NCI-H187 (cell line): Measurements from ENCODE around the gene EVPL.
"Not testable (repeated sequence)": the region's sequence is repeated elsewhere in the genome, so short reads cannot be mapped to it uniquely, and the experiment has no call there.

Experiments used
- DNase-seq, 2 experiments: peaks; one replicate each; lab custom pipeline; 2025; lab: John Stamatoyannopoulos, UW

EVPL gene

DNA sequence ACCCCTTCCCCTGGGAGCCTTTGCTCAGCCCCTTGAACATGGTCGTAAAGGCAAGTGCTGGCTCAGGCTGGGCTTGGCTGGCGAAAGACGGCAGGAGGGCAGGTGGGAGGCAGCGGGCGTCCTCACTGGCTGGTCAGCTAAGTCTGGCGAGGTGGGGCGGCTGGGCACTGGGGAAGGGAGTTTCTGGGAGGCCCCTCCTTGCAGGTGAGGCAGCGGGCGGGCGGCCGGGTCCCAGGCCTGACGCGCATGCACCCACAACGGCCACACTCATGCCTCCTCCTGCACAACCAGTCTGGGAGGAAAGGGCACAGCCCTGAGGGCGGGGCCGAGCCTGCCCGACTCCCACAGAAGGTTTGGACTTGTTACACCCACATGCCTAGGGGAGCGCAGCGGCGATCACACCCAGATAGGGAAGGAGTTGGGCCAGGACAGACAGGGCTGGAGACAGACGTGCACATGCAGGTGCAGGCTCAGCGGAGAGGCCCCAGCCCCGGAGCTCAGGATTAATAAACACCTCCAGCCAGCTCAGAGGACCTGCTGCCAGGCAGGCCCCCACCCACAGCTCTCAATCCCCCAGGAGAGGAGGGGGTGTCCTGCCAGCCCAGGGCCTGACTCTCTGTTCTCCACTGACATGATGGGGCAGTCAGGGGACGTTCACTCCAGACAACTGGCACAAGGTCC, at the start of gene EVPL:
Gene EVPL, minus strand, starts transcription at position 148 of the 681 bp plus-strand sequence. Its CDS starts 108 bp downstream, at position 40.
- no peak for DNase-seq

DNA sequence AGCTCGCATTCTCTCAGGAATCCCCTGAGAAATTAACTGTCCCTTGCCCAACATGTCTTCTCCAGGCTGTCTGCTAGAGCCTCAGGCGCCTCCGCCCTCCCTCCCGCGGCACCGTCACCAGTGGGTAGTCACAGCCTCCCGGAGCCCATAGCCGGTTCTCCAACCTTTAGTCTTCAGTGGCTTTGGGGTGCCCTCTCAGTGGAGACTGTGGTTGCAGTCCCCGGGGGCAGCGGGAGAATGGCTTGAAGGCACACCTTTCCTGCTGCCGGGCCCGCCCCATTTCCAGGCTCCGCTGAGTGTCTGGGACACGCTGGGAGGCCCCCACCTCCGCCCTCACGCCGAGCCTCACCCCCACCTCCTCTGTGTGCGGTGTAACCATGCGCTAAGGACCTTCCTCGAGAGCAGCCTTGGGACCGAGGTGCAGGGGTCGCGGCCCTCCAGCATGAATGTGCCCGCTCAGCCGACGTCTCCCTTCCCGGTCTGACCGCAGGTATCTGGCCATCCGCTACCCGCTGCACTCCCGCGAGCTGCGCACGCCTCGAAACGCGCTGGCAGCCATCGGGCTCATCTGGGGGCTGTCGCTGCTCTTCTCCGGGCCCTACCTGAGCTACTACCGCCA, 49.1 kb upstream of the EVPL start:
- no peak for DNase-seq

DNA sequence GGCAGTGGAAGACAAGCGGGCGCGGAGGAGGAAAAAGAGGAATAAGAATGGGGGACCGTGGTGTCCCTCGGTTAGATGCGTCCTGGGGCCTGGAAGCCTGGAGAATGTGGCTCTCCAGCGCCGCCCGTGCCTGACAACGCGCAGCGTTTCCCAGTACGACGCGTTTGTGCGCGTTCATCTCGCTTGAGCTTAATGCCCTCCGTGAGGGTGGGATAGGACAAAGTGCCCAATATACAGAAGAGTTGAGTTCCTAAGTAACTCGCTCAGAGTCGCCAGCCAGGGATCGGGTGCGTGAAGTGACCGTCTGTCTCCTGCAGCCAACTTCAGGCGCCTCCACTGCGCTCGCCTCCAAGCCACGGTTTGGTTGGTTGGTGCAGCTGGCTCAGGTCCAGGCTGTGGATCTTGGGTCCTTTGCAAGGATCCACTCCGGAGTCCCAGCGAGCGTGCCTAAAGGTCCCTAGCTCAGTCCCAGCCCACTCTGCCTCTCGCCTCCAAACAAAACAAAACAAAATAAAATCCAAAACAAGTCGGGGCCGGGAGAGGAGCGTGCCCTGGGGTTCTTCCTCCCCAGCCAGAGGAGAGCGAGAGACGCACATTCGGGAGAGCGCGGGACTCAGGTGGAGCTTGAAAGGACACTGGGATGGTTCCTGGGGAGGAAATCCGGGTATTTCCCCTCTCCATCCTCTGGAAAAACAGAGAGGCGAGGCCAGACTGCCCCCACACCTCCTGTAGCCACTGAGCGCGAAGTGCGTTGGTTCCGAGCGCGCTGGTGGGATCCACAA, 48.4 kb upstream of the EVPL start:
- peak in 1 of 2 experiments; percentile 39 for DNase-seq

DNA sequence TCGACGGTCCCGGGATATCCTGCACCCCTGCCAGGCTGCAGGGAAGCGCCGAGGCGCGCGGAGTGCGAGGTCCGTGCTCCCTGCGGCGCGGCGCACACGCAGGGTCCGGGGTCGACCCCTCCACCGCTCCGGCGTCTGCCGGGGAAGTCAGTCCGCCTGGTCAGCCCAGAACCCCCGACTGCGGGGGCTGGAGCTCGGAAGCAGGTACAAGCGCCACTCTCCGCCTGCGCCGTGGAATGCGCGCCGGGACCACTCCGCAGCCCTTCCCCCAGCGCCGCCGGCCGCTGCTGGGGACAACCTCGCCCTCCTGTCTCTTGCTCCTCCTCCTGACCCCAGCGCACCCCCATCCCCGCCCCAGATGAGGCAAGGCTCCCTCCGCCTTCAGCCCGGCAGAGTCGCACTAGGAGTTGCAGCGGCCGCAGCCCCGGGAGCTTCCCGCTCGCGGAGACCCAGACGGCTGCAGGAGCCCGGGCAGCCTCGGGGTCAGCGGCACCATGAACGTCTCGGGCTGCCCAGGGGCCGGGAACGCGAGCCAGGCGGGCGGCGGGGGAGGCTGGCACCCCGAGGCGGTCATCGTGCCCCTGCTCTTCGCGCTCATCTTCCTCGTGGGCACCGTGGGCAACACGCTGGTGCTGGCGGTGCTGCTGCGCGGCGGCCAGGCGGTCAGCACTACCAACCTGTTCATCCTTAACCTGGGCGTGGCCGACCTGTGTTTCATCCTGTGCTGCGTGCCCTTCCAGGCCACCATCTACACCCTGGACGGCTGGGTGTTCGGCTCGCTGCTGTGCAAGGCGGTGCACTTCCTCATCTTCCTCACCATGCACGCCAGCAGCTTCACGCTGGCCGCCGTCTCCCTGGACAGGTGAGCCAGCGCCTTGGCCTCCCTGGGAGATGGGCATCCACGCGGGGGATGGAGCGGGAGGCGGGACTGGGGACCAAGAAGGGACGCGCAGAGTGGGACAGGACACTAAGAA, 47.6 kb upstream of the EVPL start, which contains the start of gene GALR2:
Gene GALR2, plus strand, starts transcription at position 392 of the 974 bp plus-strand sequence. Its CDS starts 103 bp downstream, at position 495.
- DNase-seq: no peak

DNA sequence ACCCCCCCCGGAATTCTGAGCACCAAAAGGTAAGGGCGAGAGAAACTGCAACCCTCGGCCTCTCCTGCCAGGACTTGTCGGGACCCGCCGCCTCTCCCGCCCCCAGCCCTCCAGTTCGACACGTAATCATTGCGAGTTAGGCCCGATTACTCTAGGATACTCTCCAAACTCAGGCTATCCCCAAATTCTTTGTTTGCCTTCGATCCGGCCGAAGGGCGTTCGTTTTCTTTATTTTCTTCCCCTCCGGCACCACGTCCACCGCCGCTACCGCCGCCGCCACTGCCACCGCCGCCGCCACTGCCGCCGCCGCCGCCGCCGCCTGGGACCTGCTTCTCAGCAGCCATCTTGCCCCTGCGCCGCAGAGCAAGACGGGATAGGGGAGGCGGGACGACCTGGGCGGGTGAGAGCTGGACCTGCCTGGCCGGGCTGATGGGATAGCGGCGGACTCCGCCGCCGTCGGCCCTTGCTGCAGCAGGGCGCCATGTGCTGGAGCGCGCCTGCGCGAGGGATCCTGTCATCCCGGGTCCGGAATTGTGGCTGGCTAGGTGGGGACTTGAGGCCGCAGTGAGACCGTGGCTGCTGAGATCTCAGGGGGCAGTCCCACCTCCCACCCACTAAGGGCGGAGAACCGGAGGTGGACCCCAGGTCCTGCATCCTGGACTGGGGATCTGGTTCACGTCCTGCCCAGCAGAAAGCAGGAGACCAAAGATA, 45.2 kb upstream of the EVPL start, which contains the start of gene SRP68:
Gene SRP68, minus strand, starts transcription at position 370 of the 711 bp plus-strand sequence. Its CDS starts 26 bp downstream, at position 344.
- DNase-seq: peak; percentile 63 to 77

DNA sequence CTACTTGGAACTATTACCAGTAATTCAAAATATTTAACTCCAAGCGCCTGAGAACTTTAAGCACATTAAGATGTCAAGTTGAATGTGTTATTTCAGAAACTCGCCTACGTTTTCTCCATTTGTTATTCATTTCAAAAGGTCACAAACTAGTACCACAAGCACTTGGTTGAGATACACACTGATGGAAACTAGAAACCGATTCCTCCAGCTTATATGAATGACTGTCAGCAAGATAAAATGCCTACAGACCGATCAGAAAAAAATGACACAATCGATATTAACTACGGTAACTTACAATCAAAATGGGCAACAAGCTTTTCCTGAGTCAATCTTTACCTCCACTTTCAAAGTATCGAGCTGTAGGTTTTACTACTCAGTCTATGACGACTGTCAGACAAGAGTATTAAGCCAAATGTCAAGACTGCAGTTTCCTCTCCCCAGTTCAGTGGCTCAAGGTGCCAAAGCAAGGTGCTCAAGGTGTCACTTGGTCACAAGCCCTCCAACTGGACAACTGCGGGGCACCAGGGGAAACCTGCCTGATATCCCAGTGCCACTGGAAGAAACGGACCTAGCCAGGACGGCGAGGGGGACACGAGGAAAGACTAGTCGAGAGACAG, 44.5 kb upstream of the EVPL start:
- no peak for DNase-seq

DNA sequence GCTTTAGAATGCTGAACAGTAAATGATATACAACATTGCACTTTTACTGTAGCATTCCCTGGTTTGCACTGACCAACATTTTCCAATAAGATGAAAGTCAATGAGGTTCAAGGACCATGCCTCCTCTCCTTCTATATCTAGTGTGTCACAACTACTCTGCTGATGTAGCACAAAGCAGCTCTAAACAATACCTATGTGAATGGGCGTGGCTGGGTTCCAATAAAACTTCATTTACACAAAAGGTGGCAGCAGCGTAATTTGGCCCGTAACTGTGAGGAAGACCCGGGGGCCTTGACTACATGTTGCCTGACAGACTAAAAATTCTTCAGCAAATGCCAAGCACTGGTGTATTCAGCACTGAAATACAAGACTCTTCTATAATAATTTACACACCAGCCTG, 38.7 kb upstream of the EVPL start:
- DNase-seq: no peak

DNA sequence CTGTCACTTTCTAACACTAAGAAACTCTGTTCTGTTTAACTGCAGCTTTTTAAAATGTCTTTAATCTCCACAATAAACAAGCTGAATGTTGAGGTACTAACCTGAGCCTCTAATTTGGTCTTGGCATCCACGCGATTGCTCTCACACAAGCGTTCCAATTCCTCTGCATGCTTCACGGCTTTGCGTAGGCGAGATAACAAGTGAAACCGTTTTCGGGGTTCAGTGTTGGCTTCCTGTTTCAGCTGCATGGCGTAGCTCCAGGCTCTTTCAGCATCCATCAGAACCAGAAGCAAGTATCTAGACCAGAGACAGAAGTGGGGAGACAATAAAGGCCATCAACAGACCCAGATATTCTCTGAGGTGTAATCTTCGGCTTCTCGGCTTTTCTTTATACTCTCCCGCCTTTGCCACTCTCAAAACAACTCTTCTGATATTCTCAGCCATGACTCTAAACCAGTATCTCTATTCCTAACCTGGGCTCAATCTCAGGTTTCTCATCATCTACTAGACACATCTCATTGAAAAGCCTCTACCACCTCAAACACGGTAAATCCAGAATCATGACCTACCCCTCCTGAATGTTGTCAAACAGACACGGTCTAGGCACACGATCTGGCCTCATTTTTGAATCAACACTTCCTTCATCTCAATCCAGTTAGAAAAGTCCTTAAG, 36.9 kb upstream of the EVPL start:
- DNase-seq: no peak

DNA sequence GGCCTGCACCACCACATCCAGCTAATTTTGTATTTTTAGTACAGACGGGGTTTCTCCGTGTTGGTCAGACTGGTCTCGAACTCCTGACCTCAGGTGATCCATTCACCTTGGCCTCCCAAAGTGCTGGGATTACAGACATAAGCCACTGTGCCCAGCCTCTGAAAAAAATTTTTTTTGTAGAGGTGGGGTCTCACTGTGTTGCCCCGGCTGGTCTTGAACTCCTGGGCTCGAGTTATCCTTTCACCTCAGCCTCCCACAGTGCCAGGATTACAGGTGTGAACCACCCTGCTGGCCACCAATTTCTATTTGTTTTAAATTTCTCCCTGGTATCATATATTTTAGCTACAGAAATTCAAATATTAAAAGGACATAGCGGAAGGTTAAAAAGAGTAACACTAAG, 31.2 kb upstream of the EVPL start:
- not testable (repeated sequence) for DNase-seq

DNA sequence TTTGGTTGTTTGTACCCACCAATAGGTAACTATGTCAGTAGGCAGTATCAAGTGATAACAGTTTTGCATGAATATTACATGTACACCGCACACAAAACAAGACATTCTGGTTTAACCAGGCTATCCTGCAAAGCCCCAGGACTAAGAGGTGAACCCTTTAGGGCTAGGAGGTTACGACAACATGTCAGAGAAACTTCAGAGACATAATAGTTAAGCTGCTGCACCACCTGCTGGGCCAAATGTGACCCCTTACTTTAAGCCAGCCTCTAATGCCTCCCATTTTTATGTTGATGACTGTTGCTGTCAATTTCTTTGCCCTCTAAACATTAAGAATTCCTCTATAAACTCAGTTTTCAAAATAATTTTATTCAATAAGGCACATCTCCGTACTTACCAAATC, 29.8 kb upstream of the EVPL start:
- DNase-seq: no peak

DNA sequence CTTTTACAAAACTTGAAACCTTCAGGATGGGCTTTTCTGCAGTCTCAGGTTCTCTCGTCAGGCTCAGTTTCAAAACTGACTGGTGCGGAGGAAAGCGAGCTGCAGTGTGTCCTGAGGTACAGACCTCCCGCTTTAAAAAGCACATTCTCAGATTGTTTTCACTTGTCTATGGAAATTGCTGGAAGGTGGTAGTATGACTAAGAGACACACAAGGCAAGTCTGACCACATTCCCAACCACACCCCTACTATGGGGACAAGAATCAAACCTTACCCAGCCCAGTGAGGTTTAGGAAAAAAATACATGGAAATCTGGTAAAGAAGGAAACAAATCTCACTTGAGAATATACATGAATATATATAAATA, 27.0 kb upstream of the EVPL start:
- no peak for DNase-seq

DNA sequence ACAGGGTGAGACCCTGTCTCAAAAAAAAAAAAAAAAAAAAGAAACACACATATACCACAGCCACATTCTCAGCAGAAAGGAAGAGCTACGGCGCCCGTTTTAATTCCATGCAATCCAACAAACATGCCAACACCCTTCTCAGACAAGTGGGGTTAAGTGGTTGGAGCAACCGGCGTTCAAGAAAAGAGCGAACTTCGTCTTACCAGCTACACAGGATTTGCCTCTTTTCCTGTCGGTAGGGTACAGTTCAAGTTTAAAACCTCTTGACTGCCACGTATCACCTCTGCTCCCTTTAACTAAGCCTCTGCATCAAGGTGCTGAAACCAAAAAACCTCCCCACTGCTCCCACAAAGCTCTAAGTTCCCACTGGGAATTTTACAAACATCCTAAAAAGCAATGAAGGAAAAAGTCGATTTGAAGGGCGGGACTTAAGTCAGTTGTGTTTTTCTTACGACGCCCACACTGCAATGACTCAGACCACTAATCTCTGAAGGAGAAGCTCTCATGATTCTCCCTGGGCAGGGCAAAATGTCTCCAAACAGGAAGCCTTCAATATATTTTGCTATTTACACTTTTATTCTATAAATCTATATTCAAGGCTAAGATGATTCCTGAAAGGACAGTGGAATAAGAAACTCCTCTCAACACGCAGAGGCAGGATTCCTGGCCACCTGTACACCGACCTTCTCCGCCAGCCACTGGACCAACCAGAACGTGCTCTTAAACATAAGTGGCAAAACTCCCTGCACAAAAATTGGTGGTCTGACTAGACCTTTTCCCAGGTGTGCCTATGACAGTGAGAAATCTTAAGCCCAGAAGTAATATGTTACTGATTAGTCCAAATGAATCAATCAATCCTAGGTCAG, 26.4 kb upstream of the EVPL start:
- no peak for DNase-seq

DNA sequence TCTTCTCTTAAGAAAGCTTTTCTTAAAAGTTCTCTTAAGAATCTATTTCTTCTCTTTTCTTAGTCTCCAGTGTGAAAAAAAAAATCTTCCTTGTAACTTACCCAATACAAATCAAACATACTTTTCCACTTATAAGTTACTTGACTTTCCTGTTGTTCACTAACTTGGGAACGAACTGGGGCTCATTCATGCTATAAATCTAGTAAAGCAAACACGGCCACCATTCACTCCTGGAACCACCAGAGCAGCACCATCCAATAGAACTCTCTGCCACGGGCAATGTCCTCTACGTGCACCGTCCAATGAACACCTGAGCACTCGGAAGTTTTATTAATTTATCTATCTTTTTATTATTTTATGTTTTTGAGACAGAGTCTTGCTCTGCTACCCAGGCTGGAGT, 24.5 kb upstream of the EVPL start:
- DNase-seq: no peak

DNA sequence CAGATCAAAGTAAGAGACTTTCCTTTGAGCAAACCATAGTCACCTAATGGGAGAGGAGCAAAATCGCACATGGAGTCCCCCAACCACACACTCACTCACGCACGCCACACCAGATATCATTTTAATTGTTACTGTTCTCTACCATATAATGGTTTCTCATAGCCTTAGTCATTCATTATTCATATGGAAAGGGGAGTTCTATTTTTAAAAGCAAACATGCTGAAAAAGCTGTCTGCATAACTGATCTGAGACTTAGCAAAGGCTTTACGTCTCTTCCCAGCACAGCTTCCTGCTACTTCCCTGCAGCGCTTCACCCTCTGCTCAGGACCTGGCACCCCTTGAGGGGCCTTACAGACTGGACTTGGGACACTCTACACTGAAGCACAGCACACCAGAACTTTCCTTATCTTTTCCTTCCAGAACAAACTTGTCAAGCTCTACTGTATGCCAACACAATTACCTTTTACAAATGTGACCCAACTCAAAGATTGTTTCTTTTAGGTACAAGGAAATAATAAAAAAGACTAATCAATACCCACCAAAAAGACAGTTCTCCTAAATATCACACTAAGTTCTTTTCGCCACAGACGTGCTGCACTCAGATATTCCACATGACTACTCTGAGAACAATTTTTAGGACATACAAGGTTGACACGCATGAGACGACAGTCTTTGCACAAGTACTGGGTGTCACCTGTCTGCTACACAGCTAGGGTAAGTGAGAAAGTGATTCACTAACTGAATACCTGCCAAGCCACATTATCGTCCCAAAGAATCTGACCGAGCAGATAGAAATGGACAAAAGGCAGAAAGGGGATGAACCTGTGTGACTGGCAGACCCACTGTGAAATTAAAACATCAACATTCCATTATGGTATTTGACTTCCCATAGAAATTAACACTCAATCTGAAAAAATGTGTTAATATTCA, 23.7 kb upstream of the EVPL start:
- no peak for DNase-seq

DNA sequence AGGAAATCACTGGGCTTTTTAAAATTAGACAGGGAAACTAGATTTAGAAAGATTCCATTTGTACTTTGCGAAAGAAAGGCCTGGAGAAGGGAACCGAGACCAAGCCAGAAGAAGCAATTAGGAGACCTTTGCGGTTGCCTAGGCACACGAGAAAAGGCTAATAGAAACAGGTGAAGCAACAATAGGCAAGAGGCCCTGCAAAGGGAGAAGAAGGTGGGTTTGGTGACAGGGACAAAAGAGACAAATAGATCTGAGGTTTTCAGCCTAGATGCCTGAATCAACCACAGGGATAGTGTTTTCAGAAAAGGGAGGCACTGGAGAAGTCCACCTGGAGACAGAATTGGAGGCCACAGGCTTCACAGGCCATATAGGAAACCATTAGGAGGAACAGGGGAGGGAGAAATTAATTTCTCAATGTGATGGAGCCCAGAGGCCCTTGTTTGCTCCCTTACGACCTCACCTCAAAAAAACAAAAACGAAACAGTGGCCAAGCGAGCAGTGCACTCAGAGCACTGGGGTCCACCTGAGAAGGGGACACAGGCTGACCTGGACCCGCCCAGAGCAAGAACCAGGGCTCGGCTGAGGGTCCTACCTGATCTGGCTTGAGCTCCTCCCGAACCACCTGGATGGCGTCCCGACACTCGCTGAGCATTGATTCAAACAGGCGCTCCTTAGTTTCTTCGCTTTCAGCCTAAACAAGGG, 22.9 kb upstream of the EVPL start:
- no peak for DNase-seq

DNA sequence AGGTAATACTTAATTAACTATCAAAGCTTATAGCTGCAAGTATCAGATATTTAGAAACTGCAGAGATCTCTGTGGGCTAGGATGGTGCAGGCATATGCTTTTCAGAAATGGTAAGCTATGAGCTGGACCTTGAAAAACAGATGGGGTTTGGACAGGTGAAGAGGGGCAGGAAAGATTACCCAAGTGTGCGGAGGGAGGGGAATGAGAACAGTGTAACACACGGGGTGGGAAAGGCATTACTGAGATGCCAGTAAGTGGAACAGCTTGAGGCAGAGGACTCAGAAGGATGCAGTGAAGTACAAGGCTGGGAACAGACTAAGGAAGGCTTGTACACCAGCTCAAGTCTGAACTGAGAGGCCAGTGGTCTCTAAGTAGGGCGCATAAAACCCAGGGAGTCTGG, 22.1 kb upstream of the EVPL start:
- DNase-seq: no peak

DNA sequence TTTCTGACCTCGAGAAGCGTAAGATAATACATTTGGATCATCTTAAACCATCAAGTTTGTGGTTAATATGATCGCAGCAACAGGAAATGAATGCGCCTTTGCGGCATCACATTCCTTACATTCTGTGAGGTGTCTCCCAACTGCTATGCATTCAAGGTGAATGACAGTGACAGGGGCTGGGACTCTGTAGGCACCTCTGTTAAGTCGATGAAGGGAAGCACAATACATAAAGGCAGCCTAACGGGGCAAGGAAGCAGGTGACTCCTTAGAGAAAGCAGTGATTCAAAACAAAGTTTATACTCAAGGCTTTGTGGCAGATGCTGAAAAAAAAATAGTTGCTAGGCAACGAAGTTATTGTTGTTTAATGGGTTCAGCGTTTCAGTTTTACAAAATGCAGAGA, 21.6 kb upstream of the EVPL start:
- DNase-seq: no peak
